Neural progenitor cell (in vitro differentiated cells): ENCODE results near the gene AUH.

Experiments
- EZH2 ChIP-seq: fragments of 200-600 bp; sonication (generic); IDR thresholded peaks from 2 replicates; pipeline ENCODE4 v1.6.1; 2017; ENCODE audit warnings: antibody characterized with exemption, mild to moderate bottlenecking, moderate library complexity
- TF ChIP-seq, protein P1 (sequence below): fragments of 200-600 bp; sonication (generic); IDR thresholded peaks from 2 replicates; pipeline ENCODE4 v1.5.1; 2017; ENCODE audit warnings: antibody characterized with exemption, mild to moderate bottlenecking

DNA sequence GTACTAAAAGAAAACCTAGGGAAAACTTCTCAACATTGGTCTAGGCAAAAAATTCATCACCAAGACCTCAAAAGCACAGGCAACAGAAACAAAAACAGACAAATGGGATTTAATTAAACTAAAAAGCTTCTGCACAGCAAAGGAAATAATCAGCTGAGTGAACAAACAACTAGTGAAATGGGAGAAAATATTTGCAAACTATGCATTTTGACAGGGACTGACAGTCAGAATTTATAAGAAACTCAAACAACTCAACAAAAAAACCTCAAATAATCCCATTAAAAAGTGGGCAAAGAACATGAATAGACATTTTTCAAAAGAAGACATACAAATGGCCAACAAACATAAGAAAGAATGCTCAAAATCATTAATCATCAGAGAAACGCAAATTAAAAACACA, 189.4 kb downstream of the AUH start:
- no peak for TF ChIP-seq EZH2
- TF ChIP-seq, protein P1, sequence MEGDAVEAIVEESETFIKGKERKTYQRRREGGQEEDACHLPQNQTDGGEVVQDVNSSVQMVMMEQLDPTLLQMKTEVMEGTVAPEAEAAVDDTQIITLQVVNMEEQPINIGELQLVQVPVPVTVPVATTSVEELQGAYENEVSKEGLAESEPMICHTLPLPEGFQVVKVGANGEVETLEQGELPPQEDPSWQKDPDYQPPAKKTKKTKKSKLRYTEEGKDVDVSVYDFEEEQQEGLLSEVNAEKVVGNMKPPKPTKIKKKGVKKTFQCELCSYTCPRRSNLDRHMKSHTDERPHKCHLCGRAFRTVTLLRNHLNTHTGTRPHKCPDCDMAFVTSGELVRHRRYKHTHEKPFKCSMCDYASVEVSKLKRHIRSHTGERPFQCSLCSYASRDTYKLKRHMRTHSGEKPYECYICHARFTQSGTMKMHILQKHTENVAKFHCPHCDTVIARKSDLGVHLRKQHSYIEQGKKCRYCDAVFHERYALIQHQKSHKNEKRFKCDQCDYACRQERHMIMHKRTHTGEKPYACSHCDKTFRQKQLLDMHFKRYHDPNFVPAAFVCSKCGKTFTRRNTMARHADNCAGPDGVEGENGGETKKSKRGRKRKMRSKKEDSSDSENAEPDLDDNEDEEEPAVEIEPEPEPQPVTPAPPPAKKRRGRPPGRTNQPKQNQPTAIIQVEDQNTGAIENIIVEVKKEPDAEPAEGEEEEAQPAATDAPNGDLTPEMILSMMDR = no peak
